ENCODE results near the gene KRTAP10-2. TPM values are rescaled to one million over a fixed set of nuclear protein-coding genes. Genes with fewer than 3 reads are reported as not detected.
"Not testable (repeated sequence)": the region's sequence is repeated elsewhere in the genome, so short reads cannot be mapped to it uniquely, and the experiment has no call there.

KRTAP10-2 gene
- total RNA-seq, 1 experiment from 2014 or later, result not detected

GRCh38 chr21:44503006-44503889 is 48.1 kb downstream of the KRTAP10-2 start:
- DNase-seq (ENCODE audit: low read depth), result not testable (repeated sequence)

DNA sequence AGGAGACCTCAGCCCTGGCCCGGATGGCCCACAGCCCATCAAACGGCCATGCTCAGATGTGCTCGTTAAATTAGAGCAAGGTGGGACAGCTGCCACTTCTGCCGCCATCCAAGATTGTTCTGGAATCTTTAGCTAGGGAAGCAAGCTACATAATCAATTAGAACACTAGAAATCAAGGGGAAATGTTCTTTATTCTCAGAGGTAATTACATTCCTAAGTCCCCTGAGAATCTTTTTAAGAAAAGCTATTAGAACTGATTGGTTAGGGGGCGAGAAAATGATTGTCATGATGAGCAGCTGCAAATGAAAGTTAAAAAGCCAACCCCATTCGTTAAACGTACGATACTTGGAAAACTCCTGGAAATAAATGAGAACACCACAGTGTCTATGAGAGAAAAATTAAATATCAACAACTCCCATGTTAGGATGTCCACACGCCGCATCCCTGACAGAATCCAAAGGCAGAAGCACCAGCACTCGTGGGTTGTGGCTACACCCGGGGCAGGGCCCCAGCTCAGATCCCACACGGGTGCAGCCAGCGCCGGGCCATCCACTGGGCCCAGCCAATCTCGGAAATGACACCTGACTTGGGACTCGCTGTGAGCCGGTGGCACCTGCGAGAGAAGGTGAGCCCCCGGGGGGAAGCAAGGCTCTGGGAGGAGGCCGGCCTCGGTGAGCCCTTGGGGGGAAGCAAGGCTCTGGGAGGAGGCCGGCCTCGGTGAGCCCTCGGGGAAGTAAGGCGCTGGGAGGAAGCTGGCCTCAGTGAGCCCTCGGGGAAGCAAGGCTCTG is 48.9 kb downstream of the KRTAP10-2 start:
- no peak for DNase-seq (ENCODE audit: low read depth)

Other genes with a start within 250 kb of the KRTAP10-2 start
- 4.2 and 4.5 TPM in 2 replicates for gene CFAP410, start 212.1 kb downstream of the KRTAP10-2 start, total RNA-seq (2014; rRNA removed; shearing (Covaris generic))
- 0.40 and 1.4 TPM in 2 replicates for gene TRPM2, start 197.9 kb downstream of the KRTAP10-2 start, total RNA-seq (2014; rRNA removed; shearing (Covaris generic))
- gene LRRC3, start 96.0 kb downstream of the KRTAP10-2 start, total RNA-seq (2014; rRNA removed; shearing (Covaris generic)), result 0.07 TPM in 1 of 2 replicates, not detected in the other
- not detected in 2 replicates for gene KRTAP10-1, start 11.3 kb downstream of the KRTAP10-2 start, total RNA-seq (2014; rRNA removed; shearing (Covaris generic))
- not detected in 2 replicates for gene KRTAP10-3, start 7.3 kb upstream of the KRTAP10-2 start, total RNA-seq (2014; rRNA removed; shearing (Covaris generic))
- gene KRTAP10-4, start 22.2 kb upstream of the KRTAP10-2 start, total RNA-seq (2014; rRNA removed; shearing (Covaris generic)), result not detected in 2 replicates
- gene KRTAP10-5, start 29.1 kb upstream of the KRTAP10-2 start, total RNA-seq (2014; rRNA removed; shearing (Covaris generic)), result not detected in 2 replicates
- not detected in 2 replicates for gene KRTAP10-6, start 41.0 kb upstream of the KRTAP10-2 start, total RNA-seq (2014; rRNA removed; shearing (Covaris generic))
- not detected in 2 replicates for gene KRTAP10-7, start 49.1 kb upstream of the KRTAP10-2 start, total RNA-seq (2014; rRNA removed; shearing (Covaris generic))
- not detected in 2 replicates for gene KRTAP10-8, start 60.6 kb upstream of the KRTAP10-2 start, total RNA-seq (2014; rRNA removed; shearing (Covaris generic))
- not detected in 2 replicates for gene KRTAP10-9, start 75.6 kb upstream of the KRTAP10-2 start, total RNA-seq (2014; rRNA removed; shearing (Covaris generic))
- not detected in 2 replicates for gene KRTAP10-10, start 85.9 kb upstream of the KRTAP10-2 start, total RNA-seq (2014; rRNA removed; shearing (Covaris generic))
- gene KRTAP10-11, start 94.9 kb upstream of the KRTAP10-2 start, total RNA-seq (2014; rRNA removed; shearing (Covaris generic)), result not detected in 2 replicates
- gene KRTAP12-4, start 103.2 kb upstream of the KRTAP10-2 start, total RNA-seq (2014; rRNA removed; shearing (Covaris generic)), result not detected in 2 replicates
- not detected in 2 replicates for gene KRTAP12-3, start 106.4 kb upstream of the KRTAP10-2 start, total RNA-seq (2014; rRNA removed; shearing (Covaris generic))
- not detected in 2 replicates for gene KRTAP12-2, start 115.4 kb upstream of the KRTAP10-2 start, total RNA-seq (2014; rRNA removed; shearing (Covaris generic))
- gene KRTAP12-1, start 130.7 kb upstream of the KRTAP10-2 start, total RNA-seq (2014; rRNA removed; shearing (Covaris generic)), result not detected in 2 replicates
- not detected in 2 replicates for gene KRTAP10-12, start 145.7 kb upstream of the KRTAP10-2 start, total RNA-seq (2014; rRNA removed; shearing (Covaris generic))
- not detected in 2 replicates for gene TSPEAR, start 160.1 kb upstream of the KRTAP10-2 start, total RNA-seq (2014; rRNA removed; shearing (Covaris generic))